ENCODE data around the gene ZSCAN31.

- TF ChIP-seq CTCF (IDR thresholded peaks at IDR 0.05) (no peak), EP300 (IDR thresholded peaks at IDR 0.05; ENCODE audit: low read depth) (no peak)
Observed at GRCh38 chr6:28340310-28341095, 4.6 kb upstream of the ZSCAN31 start.
